ENCODE results near the gene KDR. TPM values are rescaled to one million over a fixed set of nuclear protein-coding genes. Genes with fewer than 3 reads are reported as not detected.

The KDR gene
- total and polyA plus RNA-seq, 9 donors: 6.0 to 36.4 (median 13.9) TPM

GRCh38 chr4:55074386-55074785 lies 51.0 kb downstream of the KDR start:
- DNase-seq: no peak
- WGBS, 3 donors: 41 to 50% (median 43%) methylated on average over 5 of the region's 5 CpGs
- Histone ChIP-seq H3K36me3 (no peaks in the 10 kb centered on the region), H3K4me3 (no peak overlapping the region), H3K27me3 (no peaks in the 10 kb centered on the region), H3K9me3 (no peaks in the 10 kb centered on the region), H3K27ac (no peak overlapping the region), H3K4me1 (ENCODE audit: insufficient read depth) (no peaks in the 10 kb centered on the region)
- intact Hi-C loops (cut with DNase I): no loop called here
- TF ChIP-seq CTCF (IDR thresholded peaks at IDR 0.05) (no peak), EP300 (IDR thresholded peaks at IDR 0.05) (no peak), POLR2A (IDR thresholded peaks at IDR 0.05) (no peak)

GRCh38 chr4:55071951-55072350 lies 53.4 kb downstream of the KDR start:
- Histone ChIP-seq H3K4me3 (no peak overlapping the region), H3K27ac (no peak overlapping the region), H3K36me3 (no peaks in the 10 kb centered on the region), H3K27me3 (no peaks in the 10 kb centered on the region), H3K9me3 (no peaks in the 10 kb centered on the region), H3K4me1 (ENCODE audit: insufficient read depth) (no peaks in the 10 kb centered on the region)
- DNase-seq: no peak
- no peak for TF ChIP-seq EP300 (IDR thresholded peaks at IDR 0.05)
- TF ChIP-seq POLR2A (IDR thresholded peaks at IDR 0.05): no peak
- intact Hi-C loops (cut with DNase I): no loop called here
- WGBS, 3 donors: 79 to 94% (median 85%) methylated on average over 1 of the region's 1 CpG

GRCh38 chr4:55069248-55069647 lies 56.1 kb downstream of the KDR start:
- no peak overlapping the region for H3K27ac ChIP-seq
- DNase-seq: no peak

GRCh38 chr4:55068522-55068921 lies 56.9 kb downstream of the KDR start:
- H3K9me3 ChIP-seq: no peaks in the 10 kb centered on the region
- H3K4me1 ChIP-seq (ENCODE audit: insufficient read depth): no peaks in the 10 kb centered on the region
- intact Hi-C loops (cut with DNase I): no loop called here
- WGBS, 3 donors: 51 to 65% (median 52%) methylated on average over 7 of the region's 7 CpGs
- no peak overlapping the region for H3K27ac ChIP-seq
- TF ChIP-seq POLR2A (IDR thresholded peaks at IDR 0.05) (no peak), EP300 (IDR thresholded peaks at IDR 0.05) (no peak), CTCF (IDR thresholded peaks at IDR 0.05) (no peak)
- H3K36me3 ChIP-seq: no peaks in the 10 kb centered on the region
- no peaks in the 10 kb centered on the region for H3K27me3 ChIP-seq
- no peak for DNase-seq
- H3K4me3 ChIP-seq: no peak overlapping the region

More at GRCh38 chr4:55069248-55069647, 56.1 kb downstream of the KDR start:
- H3K4me1 ChIP-seq (ENCODE audit: insufficient read depth): no peaks in the 10 kb centered on the region
- intact Hi-C loops (cut with DNase I): no loop called here
- 55 to 75% (median 56%) methylated on average over 5 of the region's 5 CpGs for WGBS, 3 donors
- H3K9me3 ChIP-seq: no peaks in the 10 kb centered on the region
- H3K36me3 ChIP-seq: no peaks in the 10 kb centered on the region
- TF ChIP-seq EP300 (IDR thresholded peaks at IDR 0.05) (no peak), POLR2A (IDR thresholded peaks at IDR 0.05) (no peak), CTCF (IDR thresholded peaks at IDR 0.05) (no peak)
- no peaks in the 10 kb centered on the region for H3K27me3 ChIP-seq
- H3K4me3 ChIP-seq: no peak overlapping the region

GRCh38 chr4:55066018-55066417 lies 59.4 kb downstream of the KDR start:
- H3K27me3 ChIP-seq: no peaks in the 10 kb centered on the region
- 58 to 72% (median 63%) methylated on average over 6 of the region's 6 CpGs for WGBS, 3 donors
- H3K9me3 ChIP-seq: no peaks in the 10 kb centered on the region
- TF ChIP-seq POLR2A (IDR thresholded peaks at IDR 0.05) (no peak), CTCF (IDR thresholded peaks at IDR 0.05) (no peak), EP300 (IDR thresholded peaks at IDR 0.05) (no peak)
- no peaks in the 10 kb centered on the region for H3K36me3 ChIP-seq
- no peak overlapping the region for H3K27ac ChIP-seq
- H3K4me1 ChIP-seq (ENCODE audit: insufficient read depth): no peaks in the 10 kb centered on the region
- H3K4me3 ChIP-seq: no peak overlapping the region
- intact Hi-C loops (cut with DNase I): no loop called here
- DNase-seq: no peak

All from ovary (tissue), 9 donors.